DND-41 (cell line): ENCODE results near the gene FRYL.

Experiments
- CTCF ChIP-seq: IDR thresholded peaks from 2 replicates; pipeline ENCODE4 v1.5.1; 2012; ENCODE audit warnings: borderline replicate concordance, low read length, moderate library complexity, mild to moderate bottlenecking; ENCODE audit not compliant: poor library complexity, severe bottlenecking; ENCODE audit errors: extremely low read depth
- EZH2 ChIP-seq: IDR thresholded peaks from 3 replicates; pipeline ENCODE4 v1.6.1; 2012; ENCODE audit warnings: borderline replicate concordance, low read depth, mild to moderate bottlenecking, moderate library complexity, low read length, inconsistent platforms; ENCODE audit not compliant: severe bottlenecking

DNA sequence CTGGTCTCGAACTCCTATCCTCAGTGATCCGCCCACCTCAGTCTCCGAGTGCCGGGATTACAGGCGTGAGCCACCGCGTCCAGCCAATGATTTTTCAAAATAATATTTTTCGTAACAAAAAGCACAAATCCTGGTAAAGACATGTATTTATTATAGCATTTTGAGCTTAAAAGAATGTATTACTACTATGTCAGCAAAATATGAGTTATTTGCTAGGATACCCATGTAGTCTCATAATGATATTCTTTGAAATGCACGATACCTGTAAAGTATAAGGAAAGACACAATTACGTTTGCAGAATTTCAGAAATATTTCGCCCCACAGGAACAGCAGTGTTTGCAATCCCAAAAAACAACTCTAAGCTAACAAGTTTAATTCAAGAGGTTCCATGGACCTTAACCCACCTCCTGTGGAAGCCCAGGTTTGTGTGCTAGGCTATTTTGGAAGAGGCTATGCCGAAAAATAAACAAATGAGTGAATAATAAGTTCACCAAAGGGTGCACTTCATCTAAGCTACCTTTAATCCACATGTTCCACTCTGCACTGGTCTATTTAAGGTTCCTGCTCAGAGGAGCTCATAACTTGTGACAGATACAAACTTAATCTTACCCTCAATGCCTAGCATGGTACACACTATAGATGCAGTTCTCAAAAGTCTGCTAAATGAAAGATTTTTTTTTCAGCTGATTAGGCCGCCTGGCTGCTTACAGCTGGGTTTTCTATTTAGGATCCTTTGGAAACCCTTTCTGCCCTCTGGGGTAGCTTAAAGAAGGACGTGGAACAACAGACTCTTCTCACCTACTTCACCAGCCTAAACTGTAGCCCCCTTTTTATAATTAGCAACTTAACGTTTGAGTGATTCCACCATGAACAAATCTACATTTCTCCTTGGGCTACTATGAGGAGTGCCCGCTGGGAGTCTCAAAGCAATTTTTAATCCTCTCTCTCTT, 5.0 kb downstream of the FRYL start:
- TF ChIP-seq CTCF (no peak), EZH2 (no peak)
